CD4-positive, alpha-beta T cell treated with Interleukin-15 for 1 hour (primary cell): ENCODE results near the gene HNMT.
"Not testable (repeated sequence)": the region's sequence is repeated elsewhere in the genome, so short reads cannot be mapped to it uniquely, and the experiment has no call there.

Experiments used
- DNase-seq: peaks from one replicate; pipeline ENCODE4 v3.0.0-alpha.2; 2020

Gene HNMT

DNA sequence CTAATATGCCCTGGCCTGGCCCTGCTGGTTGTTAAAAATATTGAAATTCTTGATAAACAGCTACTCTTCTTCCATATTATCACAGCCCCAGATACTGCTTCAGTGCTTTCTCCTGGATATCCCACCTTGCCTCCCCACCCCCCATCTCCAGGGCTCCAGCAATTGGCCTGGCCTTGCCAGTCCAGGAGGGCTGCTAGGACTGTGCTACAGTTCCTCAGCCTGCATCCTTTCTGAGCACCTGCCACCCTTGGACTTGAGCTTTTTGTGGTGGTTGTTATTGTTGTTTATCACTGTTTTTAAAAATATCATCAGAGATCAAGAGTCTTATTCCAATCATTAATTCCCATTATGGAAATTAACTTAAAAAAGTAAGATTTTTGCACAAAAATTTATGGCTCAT is 13.5 kb downstream of the HNMT start:
- no peak for DNase-seq

DNA sequence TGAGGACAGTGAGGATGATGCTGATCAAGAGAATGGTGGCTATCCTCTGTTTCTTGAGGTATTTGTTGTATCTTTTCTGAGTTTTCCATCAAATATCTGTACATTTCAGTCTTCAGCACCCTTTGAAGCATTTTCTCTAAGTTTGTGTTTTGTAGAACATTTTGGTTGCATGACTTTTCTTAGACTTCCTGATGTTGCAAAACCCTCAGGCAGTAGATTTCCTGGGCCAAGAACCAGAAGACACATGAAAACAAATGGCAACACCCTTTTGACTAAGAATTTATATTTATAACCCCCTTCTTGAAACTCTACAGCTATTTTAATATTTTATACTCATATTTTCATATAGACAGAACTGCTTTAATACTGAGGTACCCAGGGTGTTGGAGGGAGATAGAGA is 16.2 kb downstream of the HNMT start:
- DNase-seq = no peak

DNA sequence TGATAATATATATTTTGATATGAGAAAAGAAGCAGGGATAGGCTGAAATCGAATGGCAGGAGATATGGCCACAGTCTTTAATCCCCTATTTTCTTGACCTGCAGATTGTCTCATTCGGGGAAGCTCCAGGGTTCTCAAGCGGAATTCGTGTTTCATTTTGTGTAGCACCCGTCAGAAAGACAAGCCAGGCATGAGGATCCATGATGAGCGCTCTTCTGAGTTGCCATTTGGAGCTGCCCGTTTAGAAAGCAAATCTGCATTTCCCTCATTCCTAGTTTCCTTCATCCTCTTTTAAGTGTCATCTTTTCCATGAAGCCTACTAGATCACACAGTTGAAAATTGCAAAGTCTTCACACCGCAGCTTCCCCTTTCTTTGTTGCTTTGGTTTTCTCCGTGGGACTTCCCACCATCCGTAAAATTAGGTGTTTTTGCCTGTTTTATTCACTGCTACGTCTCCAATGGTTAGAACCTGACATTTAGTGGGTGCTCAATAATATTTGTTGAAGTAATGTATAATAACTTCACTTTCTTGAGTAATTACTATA is 16.9 kb downstream of the HNMT start:
- DNase-seq = no peak

DNA sequence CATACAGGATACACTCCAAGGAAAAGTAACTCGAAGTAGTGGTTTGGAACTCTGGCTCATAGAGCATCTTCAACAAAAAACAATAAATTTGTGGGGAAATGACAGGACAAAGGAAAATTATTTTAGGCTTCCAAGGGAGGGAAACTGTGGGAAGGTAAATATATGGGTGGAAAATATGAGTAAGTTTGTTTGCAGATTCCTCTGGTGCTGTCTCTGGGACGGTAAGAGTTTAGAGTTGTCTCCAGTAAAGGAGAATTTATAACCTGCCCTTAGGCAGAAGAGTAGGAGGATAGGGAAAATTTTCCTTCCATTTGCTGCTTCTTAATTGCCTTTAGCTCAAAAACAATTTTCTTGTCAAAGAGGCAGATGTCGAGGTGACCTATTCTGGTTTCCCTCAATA is 19.3 kb downstream of the HNMT start:
- no peak for DNase-seq

DNA sequence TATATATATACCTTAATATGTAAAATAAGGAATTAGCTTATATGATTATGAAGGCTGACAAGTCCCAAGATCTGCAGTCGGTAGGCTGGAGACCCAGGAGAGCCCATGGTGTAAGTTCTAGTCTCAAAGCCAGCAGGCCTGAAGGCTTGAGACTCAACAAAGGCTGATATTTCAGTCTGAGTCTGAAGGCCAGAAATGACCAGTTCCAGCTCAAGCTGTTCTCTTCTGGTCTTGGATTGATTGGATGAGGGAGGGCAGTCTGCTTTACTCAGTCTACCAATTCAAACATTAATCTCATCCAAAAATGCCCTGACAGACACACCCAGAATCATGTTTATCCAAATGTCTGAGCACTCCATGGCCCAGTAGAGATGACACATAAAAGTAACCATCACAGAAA is 22.0 kb downstream of the HNMT start:
- no peak for DNase-seq

DNA sequence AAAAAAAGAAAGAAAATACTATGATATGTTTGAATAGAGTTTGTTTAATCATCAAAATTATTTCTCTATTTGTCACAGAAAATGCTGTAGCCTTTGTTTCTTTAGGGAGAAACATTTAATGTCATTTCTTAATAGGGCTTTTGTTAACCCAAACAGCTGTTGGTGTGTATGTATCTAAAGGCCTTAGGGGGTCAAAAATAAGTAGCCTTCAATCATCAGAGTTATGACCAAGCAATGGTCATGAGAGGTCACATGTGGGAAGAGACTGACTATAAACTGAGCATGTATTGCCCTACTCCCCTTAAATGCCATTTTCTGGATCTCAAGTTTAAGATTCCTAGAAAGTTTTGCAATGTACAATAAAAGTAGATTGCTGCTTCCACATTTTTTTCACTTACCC is 22.7 kb downstream of the HNMT start:
- no peak for DNase-seq

DNA sequence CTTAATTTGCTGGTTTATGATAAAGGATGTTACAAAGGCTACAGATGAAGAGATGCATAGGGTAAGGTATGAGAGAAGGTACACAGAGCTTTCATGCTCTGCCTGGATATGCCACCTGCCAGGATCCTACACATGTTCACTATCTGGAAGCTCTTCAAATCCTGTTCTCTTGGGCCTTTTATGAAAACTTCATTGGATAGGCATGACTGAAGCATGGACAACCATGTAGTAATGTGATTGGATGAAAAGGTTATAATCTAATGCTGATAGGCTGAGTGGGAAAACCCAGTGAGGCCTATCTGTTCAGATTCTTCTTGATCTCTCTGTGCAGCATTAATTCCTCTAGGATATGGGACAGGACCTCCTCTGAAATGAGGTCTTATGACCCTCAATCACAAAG is 26.8 kb downstream of the HNMT start:
- no peak for DNase-seq

DNA sequence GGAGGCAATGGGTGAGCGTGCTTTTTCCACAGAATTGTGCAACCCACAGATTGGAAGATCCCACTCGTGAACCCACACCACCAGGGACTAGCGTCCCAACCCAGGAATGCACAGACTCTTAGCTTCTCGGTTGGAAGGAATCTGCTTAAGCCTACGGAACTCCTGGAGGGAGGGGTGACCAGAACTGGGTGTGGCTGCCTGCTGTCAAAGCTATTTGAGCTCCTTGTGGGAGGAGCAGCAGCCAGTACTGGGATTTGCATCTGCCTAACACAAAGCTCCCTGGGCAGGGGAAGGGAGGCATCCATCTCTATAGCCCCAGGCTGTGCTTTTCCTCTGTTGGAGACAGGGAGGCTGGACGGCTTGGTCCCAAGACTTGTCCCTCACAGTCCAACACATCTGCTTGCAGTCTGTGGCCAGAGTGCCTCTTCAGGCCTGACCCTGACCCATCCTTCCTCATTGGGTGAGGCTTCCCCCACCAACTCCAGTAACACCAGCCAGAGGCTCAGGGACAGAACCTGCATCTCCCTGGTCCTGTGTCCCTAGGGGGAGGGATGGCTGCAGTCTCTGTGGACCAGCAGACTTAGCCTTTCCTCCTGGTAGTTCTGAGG is 27.9 kb downstream of the HNMT start:
- DNase-seq = no peak

DNA sequence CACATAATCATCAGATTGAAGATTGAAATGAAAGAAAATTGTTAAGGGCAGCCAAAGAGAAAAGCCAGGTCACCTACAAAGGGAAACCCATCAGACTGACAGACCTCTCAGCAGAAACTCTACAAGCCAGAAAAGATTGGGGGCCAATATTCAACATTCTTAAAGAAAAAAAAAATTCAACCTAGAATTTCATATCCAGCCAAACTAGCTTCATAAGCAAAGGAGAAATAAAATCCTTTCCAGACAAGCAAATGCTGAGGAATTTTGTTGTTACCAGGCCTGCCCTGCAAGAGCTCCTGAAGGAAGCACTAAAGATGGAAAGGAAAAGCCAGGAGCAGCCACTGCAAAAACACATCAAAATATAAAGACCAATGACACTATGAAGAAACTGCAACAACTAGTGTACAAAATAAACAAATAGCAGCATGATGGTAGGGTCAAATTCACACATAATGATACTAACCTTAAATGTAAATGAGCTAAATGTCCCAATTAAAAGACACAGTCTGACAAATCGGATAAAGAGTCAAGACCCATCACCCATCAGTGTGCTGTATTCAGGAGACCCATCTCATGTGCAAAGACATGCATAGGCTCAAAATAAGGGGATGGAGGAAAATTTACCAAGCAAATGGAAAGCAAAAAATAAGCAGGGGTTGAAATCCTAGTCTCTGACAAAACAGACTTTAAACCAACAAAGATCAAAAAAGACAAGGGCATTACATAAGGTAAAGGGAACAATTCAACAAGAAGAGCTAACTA is 29.6 kb downstream of the HNMT start:
- DNase-seq = not testable (repeated sequence)

DNA sequence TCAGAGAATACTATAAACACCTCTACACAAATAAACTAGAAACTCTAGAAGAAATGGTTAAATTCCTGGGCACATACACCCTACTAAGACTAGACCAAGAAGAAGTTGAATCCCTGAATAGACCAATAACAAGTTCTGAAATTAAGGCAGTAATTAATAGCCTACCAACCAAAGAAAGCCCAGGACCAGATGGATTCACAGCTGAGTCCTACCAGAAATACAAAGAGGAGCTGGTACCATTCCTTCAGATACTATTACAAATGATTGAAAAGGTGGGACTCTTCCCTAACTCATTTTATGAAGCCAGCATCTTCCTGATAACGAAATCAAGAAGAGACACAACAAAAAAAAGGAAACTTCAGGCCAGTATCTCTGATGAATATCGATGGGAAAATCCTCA is 31.1 kb downstream of the HNMT start:
- not testable (repeated sequence) for DNase-seq

DNA sequence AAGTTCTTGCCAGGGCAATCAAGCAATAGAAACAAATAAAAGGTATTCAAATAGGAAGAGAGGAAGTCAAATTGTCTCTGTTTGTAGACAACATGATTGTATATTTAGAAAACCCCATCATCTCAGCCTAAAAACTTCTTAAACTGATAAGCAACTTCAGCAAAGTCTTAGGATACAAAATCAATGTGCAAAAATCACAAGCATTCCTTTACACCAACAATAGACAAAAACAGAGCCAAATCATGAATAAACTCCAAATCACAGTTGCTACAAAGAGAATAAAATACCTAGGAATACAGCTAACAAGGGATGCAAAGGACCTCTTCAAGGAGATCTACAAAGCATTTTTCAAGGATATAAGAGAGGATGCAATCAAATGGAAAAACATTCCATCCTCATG is 31.9 kb downstream of the HNMT start:
- not testable (repeated sequence) for DNase-seq

DNA sequence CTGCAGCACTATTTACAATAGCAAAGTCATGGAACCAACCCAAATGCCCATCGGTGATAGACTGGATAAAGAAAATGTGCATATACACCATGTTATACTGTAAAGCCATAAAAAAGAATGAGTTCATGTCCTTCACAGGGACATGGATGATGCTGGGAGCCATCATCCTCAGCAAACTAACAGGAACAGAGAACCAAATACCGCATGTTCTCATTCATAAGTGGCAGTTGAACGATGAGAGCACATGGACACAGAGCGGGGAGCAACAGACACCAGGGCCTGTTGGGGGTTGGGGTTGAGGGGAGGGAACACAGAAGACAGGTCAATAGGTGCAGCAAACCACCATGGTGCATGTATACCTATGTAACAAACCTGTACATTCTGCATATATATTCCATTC is 33.5 kb downstream of the HNMT start:
- DNase-seq = no peak

DNA sequence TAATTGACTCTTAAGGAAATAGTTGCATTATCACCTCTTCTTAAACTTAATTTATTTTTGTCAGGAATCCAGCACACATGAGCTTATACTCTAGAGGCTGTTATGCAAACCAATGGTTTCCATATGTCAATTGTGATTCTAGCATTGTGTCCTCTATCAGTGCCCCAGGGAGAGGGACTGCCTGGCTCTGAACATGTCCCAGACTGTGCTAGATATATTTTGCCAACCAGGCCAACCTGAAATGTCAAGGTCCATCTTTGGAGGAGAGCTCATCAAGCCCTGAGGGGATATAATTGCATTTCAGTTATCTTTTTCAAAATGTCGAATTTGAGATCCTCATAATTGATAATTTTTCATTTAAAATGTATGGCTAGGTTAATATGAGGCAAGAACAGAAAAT is 34.2 kb downstream of the HNMT start:
- DNase-seq = no peak

DNA sequence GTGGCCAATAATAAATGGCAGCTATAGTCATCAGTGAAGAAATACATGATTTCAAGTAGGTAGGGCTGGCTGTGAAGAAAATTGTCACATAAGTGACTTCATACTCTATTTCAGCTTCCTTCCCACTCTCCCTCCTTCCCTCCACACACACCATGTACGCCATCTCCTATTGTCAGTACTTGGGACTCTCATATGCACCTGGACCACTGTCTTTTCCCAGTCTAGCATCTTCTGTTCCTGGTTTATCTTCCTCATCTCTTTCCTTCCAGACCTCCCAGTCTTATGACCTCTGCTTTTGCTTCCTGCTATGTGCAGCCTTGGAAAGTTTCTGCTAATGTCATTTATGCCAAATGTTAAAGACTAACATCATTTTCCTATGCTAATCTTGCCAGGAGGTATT is 35.0 kb downstream of the HNMT start:
- no peak for DNase-seq

DNA sequence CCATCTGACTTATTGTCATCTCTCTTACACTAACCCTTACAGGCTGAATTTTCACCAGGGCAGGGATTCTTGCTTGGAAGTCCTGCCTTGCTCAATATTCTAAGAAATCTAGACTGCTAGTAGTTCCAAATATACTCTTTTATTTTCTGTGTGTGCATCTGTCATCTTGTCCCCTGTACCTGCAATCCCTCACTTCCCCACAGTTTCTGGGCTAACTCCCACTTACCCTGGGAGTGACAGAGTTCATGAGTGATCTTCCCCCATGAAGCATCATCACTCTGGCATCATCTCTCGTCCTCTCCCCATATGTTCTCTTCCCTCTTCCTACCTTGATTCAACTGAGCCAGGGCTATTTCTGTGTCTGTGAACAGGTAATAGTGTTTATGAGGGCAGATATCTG is 35.7 kb downstream of the HNMT start:
- no peak for DNase-seq

DNA sequence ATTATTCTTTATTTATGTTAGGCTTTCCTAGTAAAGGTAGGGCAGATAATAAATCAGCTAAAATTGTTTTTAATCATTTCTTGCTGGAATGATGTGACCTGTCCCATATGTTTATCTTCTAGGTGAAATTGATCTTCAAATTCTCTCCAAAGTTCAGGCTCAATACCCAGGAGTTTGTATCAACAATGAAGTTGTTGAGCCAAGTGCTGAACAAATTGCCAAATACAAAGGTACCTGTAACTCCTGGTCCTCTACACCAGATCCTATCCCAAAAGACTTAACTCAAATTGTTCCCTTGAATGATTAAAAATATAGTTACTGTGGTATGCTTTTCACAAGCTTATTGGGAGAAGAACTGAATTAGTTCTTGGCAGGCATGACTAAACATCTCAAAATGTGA is 36.5 kb downstream of the HNMT start:
- DNase-seq = no peak

DNA sequence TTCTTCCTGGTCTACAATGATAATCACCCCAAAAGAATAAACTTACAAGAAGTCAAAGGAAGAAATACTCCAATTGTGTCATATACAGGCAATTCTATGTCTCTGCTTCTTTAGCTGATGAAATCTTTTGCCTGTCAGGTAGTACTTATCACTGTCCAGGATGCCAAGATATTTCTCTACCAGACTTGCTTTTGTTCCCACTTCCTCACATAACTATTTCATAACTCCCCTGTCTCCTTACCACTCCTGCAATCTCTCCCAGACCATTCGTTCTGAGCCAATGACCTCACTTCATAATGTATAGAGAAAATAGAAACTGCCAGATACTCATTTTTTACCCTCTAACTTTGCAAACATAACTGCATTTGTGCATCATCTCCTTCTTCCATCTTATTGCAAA is 39.1 kb downstream of the HNMT start:
- DNase-seq = no peak

DNA sequence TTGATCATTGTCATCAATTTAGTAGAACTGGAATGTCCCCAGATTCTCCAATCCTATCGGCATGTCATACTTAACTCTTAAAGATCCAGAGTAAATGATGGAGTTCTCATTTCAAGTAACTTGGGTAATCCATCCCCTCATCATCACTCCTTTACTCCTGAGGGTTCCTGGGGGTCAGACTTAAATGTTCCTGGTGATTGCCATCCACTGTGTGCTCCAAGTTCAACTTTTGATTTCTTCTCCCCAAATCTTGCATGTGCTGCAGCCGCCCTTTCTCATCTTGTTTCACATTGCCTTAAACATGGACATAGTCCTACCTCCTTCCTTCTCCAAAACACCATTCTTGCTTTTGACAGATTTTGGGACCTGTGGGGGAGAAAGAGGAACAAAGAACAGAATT is 43.2 kb downstream of the HNMT start:
- no peak for DNase-seq

DNA sequence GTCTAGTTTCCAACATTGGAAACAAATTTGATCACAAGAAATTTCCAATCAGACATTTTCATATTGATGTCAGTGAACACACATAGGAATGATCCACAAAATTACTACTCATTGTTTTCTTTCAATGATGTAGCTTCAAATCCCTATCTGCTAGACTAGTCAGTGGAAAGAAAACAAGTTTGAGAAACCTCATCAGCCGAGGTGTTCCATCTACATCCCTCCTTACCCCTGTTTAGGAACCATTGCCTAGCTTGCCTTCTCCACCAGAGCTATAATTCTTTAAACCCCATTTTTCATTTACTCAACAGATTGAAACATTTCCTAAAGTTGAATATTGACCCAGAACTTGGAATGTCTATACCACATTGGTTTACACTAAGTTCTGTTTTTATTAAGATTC is 45.3 kb downstream of the HNMT start:
- DNase-seq = no peak

DNA sequence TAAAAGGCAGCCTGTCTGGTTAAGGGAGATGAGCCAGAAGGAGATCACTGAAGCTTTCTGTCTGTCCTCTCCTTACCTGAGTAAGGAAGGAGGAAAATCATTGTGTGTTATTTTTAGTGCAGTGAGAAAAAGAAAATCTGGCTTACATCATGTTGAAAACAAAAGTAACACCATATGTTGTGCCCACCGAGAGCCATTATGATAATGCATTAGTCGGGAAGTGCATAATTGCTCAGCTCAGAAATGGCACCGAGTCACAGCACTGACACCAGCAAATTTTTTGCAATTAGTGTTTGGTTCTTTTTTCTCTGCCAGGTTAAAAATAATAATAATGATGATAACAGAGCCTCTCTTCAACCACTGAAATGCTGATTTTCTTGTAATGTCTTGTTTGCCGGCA is 46.6 kb downstream of the HNMT start:
- DNase-seq = no peak

DNA sequence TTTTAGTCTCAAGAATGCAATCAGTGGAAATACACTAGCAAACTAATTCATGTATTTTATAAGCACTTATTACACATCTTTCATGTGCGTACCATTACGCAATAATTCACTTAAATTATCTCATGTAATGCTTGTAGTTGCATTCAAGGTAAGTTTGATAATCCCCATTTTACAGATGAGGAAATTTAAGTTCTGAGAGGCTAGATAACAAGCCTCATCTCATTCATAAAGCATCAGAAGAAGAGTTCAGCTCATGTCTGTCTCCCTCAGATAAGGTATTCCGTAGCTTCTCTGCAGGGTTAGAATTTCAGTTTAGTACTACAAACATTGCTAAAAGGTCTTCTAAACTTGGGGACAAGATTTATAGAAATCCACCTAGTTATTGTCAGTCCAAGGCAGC is 47.8 kb downstream of the HNMT start:
- DNase-seq = no peak

DNA sequence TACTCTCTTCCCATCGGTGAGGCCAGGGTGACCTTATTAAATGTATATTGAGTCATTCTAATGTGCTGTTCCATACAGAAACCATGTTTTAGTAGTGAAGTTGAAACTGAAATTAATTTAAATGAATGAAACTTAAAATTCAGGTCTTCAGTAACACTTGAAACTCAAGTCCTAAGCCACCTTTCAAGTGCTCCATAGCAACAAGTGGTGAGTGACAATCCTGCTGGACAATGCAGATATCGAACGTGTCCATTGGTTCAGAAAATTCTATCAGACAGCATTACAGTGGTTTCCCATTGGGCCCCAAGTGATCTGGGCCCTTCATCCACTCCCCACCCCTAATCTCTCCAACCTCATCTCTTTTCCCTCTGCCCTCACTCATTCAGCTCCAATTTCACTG is 48.7 kb downstream of the HNMT start:
- DNase-seq = no peak

DNA sequence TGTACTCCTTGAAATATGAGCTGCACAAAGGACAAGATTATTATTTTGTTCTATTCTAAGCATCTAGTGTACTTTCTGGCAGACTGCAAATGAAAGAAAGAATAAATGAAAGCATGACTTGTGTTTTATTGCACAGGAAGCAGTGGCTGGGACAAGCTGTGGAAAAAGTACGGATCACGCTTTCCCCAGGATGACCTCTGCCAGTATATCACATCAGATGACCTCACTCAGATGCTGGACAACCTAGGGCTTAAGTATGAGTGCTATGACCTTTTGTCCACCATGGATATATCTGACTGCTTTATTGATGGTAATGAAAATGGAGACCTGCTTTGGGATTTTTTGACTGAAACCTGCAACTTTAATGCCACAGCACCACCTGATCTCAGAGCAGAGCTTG is 49.4 kb downstream of the HNMT start:
- no peak for DNase-seq

DNA sequence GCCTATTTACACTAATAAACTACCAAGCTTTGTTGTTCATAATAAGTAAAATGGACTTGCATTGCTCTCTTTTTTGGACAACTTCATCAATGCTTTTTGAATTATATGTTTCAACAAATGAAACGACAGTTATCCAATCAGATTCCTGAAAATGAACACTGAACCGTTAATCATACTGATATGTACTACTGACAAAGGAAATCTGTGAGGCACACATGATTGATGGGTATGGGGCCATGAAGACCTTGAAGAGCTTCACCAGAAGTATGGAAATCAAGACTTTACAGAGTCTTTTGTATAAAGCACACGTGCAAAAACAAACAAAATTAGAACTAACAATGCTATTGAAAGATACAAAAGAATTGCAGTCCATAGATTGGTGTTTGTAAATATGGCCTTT is 51.2 kb downstream of the HNMT start:
- no peak for DNase-seq
